ENCODE results near the gene TANC2. TPM values are rescaled to one million over a fixed set of nuclear protein-coding genes. Genes with fewer than 3 reads are reported as not detected.
A peak's percentile ranks its signal among the peaks of the same experiment; 100 is the strongest.

The TANC2 gene
- total and polyA plus RNA-seq, 9 of the 15 experiments (the other 6 are each of a cell fraction or from before 2014, with no cell fraction given), result 0.46 to 7.8 (median 4.5) TPM

GRCh38 chr17:62919388-62919787, 46.6 kb upstream of the TANC2 start (continued):
- TF ChIP-seq DACH1 (IDR thresholded peaks at IDR 0.05; ENCODE audit: partially characterized antibody) (peak; percentile 79), KAT8 (IDR thresholded peaks at IDR 0.05; ENCODE audit: low read depth) (no peak), TARDBP (IDR thresholded peaks at IDR 0.05) (no peak), MAFG (tag; conservative IDR thresholded peaks at IDR 0.05) (peak; percentile 83), FOXM1 (IDR thresholded peaks at IDR 0.05; ENCODE audit: low read depth) (0 out of 2 replicates have a peak, but pooled peaks have one; percentile 10), FOXM1 (CRISPR knock-in tag; IDR thresholded peaks at IDR 0.05; ENCODE audit: low read depth) (no peak), CBFB (CRISPR knock-in tag; IDR thresholded peaks at IDR 0.05) (0 out of 2 replicates have a peak, but pooled peaks have one; percentile 59), KDM1A (IDR thresholded peaks at IDR 0.05) (peak; percentile 67 to 69; a peak in 3 of 4 replicates), ARID1B (IDR thresholded peaks at IDR 0.05) (peak; percentile 70), ZBTB1 (CRISPR knock-in tag; IDR thresholded peaks at IDR 0.05; ENCODE audit: borderline replicate concordance, low read depth) (no peak), TRIM24 (IDR thresholded peaks at IDR 0.05) (0 out of 4 replicates have a peak, but pooled peaks have one; percentile 18 to 49), HMGXB4 (CRISPR knock-in tag; IDR thresholded peaks at IDR 0.05) (no peak), THAP7 (CRISPR knock-in tag; IDR thresholded peaks at IDR 0.05) (no peak), NFIC (IDR thresholded peaks at IDR 0.05) (peak; percentile 42; the same call in 1 of the 2 replicates), DPF2 (IDR thresholded peaks at IDR 0.05) (peak; percentile 81), ATF7 (IDR thresholded peaks at IDR 0.05) (peak; percentile 66; the same call in 1 of the 2 replicates), EP300 (IDR thresholded peaks at IDR 0.05; ENCODE audit: low read length) (peak; percentile 64), MLLT1 (IDR thresholded peaks at IDR 0.05) (peak in 1 of 2 experiments; percentile 84; a peak in 2 of 4 replicates), ESRRA (IDR thresholded peaks at IDR 0.05; ENCODE audit: borderline replicate concordance, low read depth) (peak; percentile 80), ZNF512 (tag; IDR thresholded peaks at IDR 0.05) (no peak), RBM14 (IDR thresholded peaks at IDR 0.05; ENCODE audit: borderline replicate concordance, insufficient read depth, low read depth, low read length) (no peak), SOX6 (IDR thresholded peaks at IDR 0.05) (0 out of 2 replicates have a peak, but pooled peaks have one; percentile 15), TEAD4 (IDR thresholded peaks at IDR 0.05; ENCODE audit: low read length) (peak; percentile 88), TEAD4 (CRISPR knock-in tag; IDR thresholded peaks at IDR 0.05; ENCODE audit: borderline replicate concordance) (no peak), ZNF316 (IDR thresholded peaks at IDR 0.05) (peak; percentile 79), MAFF (IDR thresholded peaks at IDR 0.05; ENCODE audit: low read length) (peak; percentile 82), CBFA2T3 (IDR thresholded peaks at IDR 0.05) (peak; percentile 82), BACH1 (tag; IDR thresholded peaks at IDR 0.05) (peak; percentile 57; the same call in 1 of the 2 replicates), MEIS2 (IDR thresholded peaks at IDR 0.05; ENCODE audit: partially characterized antibody) (peak; percentile 67)
